Measurements from ENCODE around the gene TRIM43.
"Not testable (repeated sequence)": the region's sequence is repeated elsewhere in the genome, so short reads cannot be mapped to it uniquely, and the experiment has no call there.

TRIM43 gene

DNA sequence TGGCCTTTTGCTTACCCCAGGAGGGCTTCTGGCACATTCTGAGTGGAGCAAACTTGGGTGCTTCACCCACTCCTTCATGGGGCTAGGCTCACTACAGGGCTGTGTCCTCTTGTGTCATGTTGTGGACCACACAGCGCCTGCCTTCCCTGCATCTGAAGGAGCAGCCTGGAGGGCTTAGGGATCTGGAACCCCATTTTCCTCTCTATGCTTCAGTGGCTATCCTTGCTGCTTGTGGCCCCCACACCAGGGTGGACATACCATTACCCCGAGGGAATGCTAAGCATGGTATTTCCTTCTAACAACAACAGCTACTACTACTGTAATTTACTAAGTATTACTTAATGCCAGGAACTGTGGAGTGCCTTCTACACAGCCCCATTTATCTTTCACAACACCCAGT is 50.6 kb downstream of the TRIM43 start:
- DNase-seq = not testable (repeated sequence)

DNA sequence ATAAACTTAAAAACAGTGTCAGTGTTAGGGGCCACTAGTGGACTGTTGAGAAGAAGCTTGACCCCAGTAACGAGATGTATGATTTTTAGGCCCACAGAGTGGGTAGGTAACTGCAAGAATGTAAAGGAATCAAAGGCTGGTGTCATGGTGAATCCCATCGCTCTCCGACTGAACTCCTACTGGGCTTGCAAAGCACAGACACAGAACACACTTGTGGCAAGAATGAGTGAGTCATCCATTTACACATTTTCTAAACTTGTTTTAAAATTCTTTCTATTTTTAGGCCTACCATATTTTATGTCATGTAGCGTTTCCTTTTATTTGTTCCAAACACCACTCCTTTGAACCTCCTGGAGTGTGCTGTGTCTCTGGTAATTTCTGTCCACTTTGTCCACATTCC is 51.1 kb downstream of the TRIM43 start:
- DNase-seq = not testable (repeated sequence)

DNA sequence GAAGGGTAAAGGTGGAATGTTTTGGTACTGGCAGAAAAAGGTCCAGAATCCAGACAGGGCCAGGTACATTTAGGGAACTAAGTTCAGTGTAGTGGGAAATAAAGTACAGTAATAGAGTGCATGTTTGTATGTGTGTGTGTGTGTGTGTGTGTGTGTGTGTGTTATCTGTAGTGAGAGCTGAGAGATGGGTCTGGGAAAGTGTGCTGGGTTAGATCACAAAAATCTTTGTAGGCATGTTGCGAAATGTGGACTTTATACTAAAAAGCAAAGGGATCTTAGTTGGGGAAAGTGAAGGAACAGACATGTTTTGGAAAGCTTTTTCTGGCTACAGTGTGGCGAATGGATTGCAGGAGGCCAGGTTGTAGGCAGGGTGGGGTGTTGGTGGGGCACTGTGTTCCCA is 53.5 kb downstream of the TRIM43 start:
- DNase-seq = not testable (repeated sequence)

- DNase-seq = not testable (repeated sequence)
Observed at GRCh38 chr2:95646274-95646994, 54.6 kb downstream of the TRIM43 start.

DNA sequence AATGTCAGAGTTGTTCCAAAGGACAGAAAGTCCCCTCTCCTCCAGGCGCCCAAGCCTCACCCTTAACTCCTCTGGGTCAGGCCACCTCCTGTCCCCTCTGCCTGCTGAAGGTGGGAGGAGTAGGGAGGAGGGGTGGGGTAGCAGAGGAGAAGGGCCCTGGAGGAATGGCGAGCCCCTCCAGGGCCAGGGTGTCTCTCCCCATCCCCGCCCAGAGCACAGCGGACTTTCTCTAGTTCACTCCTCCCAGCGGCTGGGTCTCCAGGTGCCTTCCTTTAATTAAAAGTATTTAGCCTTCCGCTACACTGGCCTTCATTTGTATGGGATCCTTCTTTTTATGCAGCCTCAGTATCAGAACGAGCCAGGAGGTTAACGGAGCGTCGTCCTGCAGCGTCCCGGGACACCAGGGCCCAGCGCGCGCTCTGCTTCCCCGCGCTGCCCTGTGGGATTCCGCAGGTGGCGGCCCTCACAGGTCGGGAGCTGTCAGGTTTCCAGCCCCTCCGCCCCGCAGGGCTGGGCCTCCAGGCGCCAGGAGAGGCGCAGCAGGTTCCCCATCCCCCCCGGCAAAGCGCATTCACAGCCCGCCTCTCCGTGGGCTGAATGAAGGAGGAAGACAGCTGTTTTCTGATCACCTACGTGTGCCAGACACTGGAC is 57.2 kb downstream of the TRIM43 start:
- DNase-seq = not testable (repeated sequence)
